Right kidney (tissue), 1 donor: ENCODE results near the gene DEFB128.

Experiments used
- DNase-seq: peaks from one replicate; pipeline ENCODE4 v3.0.0-alpha.2; 2016

Gene DEFB128

DNA sequence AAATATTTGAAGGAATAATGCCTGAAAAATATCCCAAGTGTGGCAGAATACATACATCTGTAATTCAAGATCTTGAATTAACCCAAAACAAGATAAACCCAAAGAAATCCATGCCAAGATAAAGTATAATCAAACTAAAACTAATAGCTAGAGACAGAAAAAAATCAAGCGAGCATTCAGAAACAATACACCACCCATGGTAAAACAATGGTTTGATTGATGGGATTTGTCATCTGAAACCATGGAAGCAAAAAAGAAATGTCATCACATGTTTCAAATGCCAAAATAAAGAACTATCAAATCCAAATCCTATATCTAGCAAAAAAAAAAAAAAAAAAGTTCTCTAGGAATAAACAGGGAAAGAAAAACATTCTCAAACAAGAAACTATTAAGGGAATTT, 37.4 kb downstream of the DEFB128 start:
- no peak for DNase-seq

DNA sequence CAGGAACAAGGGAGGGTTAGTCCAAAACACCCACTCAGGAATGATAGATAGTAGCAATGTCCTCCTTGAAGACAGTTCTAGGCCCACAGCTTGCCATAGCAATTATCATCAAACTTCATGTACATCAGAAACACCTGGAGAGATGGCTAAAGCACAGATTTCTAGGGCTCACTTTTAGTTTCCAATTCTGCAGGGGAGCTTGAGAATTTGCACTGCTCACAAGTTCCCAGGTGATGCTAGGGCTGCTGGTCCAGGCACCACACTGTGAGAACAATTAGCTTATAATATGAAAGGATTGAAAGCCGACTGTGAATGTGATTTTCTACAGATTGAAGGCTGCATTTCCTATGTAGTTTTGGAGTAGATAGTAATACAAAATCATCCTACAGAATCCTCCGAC, 43.6 kb downstream of the DEFB128 start:
- no peak for DNase-seq

DNA sequence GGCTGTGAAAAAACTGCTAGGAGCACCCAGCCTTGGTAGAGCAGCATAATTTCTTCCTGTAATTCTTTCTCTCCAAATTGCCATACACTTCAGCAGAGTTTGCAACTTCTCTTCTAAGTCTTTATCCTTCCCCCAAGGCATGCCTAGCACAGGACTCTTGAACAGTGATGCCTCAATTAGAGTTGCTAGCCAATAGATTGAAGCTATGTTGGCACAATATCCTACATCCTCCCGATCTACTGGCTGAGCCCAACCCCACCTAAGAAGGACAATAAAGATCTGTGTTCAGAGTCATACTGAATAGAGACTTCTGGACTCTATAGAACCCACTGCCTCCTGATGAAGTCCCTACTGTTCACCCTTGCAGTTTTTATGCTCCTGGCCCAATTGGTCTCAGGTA, 47.2 kb downstream of the DEFB128 start, which contains the start of gene DEFB126:
TSS of gene DEFB126 (plus strand) at position 301 of the 400 bp plus-strand sequence. CDS start at position 340, 39 bp downstream.
- no peak for DNase-seq
